ENCODE data around the gene CDC42BPA. TPM values are rescaled to one million over a fixed set of nuclear protein-coding genes. Genes with fewer than 3 reads are reported as not detected.

Gene CDC42BPA
- total RNA-seq, 1 experiment from 2014 or later = 30.1 TPM

GRCh38 chr1:227365473-227366431 is 47.5 kb upstream of the CDC42BPA start:
- Histone ChIP-seq H2BK5ac (ENCODE audit: insufficient read length, low read length) (no peak overlapping the region), H2BK12ac (ENCODE audit: insufficient read length, low read depth, low read length) (no peak overlapping the region), H3T11ph (ENCODE audit: low read length) (no peak overlapping the region), H3K9ac (ENCODE audit: extremely low read depth, insufficient read length, low read length) (no peak overlapping the region), H3K4me2 (ENCODE audit: insufficient read depth, insufficient read length, low read length) (no peak overlapping the region), H3K9me3 (ENCODE audit: control insufficient read depth, low read depth, low read length) (no peaks in the 10 kb centered on the region), H3K14ac (ENCODE audit: insufficient read depth, low read length) (no peak overlapping the region), H4K91ac (ENCODE audit: insufficient read length, low read depth, low read length) (no peak overlapping the region), H4K20me1 (ENCODE audit: control insufficient read depth, insufficient read depth, insufficient read length) (no peaks in the 10 kb centered on the region), H3K79me1 (ENCODE audit: insufficient read depth, low read depth, low read length, poor library complexity, severe bottlenecking) (no peaks in the 10 kb centered on the region), H3K4ac (ENCODE audit: low read depth, low read length) (no peak overlapping the region), H3K23me2 (ENCODE audit: insufficient read length, low read depth, low read length, poor library complexity, severe bottlenecking) (no peaks in the 10 kb centered on the region), H3K79me2 (ENCODE audit: insufficient read depth, low read length) (no peaks in the 10 kb centered on the region), H3K56ac (ENCODE audit: insufficient read length, low read depth, low read length) (no peak overlapping the region), H2AK5ac (ENCODE audit: insufficient read length, low read length) (no peak overlapping the region), H2AFZ (ENCODE audit: low read length) (no peak overlapping the region), H3K23ac (ENCODE audit: insufficient read length, low read depth, low read length) (no peak overlapping the region), H3K4me1 (ENCODE audit: insufficient read depth, low read length) (peaks cover 4% of the 10 kb centered on the region; the same call in 1 of the 2 replicates), H3K27me3 (ENCODE audit: insufficient read depth, low read length) (no peaks in the 10 kb centered on the region), H4K8ac (replicated peaks; ENCODE audit: insufficient read length, low read depth, low read length) (no peak overlapping the region), H2BK20ac (ENCODE audit: low read depth, low read length, poor library complexity, severe bottlenecking) (no peak overlapping the region), H2BK15ac (ENCODE audit: low read depth, low read length) (no peak overlapping the region), H3K18ac (ENCODE audit: insufficient read length, low read depth, low read length) (no peak overlapping the region), H4K5ac (ENCODE audit: insufficient read length, low read depth, low read length) (no peak overlapping the region), H3K27ac (ENCODE audit: insufficient read length, low read depth, low read length) (no peak overlapping the region), H2BK120ac (ENCODE audit: low read depth, low read length, poor library complexity, severe bottlenecking) (no peak overlapping the region)
- no peak for DNase-seq
- H3K27ac Mint-ChIP-seq = no peak overlapping the region
- TF ChIP-seq CTCF (conservative IDR thresholded peaks at IDR 0.05) = no peak
- H3K4me1 Mint-ChIP-seq = peaks cover 5 to 10% of the 10 kb centered on the region in 2 experiments
- no peak overlapping the region for H3K4me3 Mint-ChIP-seq
- WGBS (ENCODE audit: extremely low coverage, insufficient read length, low lambda C conversion rate) = no CpG with 5 or more reads among the region's 8 CpGs
- no peaks in the 10 kb centered on the region for H3K36me3 Mint-ChIP-seq (ENCODE audit: insufficient read depth in 1 of 3, low read depth in 3 of 3)
- H3K9me3 Mint-ChIP-seq = no peaks in the 10 kb centered on the region
- no peaks in the 10 kb centered on the region for H3K27me3 Mint-ChIP-seq (ENCODE audit: low read depth)

All from H9 (cell line).